ENCODE data around the gene PLEKHA6. TPM values are rescaled to one million over a fixed set of nuclear protein-coding genes. Genes with fewer than 3 reads are reported as not detected.

Gene PLEKHA6
- total and polyA plus RNA-seq, 2 of the 8 experiments (the other 6 are each of a cell fraction or from before 2014, with no cell fraction given), result 4.8 to 20.2 TPM

- TF ChIP-seq, protein P1, sequence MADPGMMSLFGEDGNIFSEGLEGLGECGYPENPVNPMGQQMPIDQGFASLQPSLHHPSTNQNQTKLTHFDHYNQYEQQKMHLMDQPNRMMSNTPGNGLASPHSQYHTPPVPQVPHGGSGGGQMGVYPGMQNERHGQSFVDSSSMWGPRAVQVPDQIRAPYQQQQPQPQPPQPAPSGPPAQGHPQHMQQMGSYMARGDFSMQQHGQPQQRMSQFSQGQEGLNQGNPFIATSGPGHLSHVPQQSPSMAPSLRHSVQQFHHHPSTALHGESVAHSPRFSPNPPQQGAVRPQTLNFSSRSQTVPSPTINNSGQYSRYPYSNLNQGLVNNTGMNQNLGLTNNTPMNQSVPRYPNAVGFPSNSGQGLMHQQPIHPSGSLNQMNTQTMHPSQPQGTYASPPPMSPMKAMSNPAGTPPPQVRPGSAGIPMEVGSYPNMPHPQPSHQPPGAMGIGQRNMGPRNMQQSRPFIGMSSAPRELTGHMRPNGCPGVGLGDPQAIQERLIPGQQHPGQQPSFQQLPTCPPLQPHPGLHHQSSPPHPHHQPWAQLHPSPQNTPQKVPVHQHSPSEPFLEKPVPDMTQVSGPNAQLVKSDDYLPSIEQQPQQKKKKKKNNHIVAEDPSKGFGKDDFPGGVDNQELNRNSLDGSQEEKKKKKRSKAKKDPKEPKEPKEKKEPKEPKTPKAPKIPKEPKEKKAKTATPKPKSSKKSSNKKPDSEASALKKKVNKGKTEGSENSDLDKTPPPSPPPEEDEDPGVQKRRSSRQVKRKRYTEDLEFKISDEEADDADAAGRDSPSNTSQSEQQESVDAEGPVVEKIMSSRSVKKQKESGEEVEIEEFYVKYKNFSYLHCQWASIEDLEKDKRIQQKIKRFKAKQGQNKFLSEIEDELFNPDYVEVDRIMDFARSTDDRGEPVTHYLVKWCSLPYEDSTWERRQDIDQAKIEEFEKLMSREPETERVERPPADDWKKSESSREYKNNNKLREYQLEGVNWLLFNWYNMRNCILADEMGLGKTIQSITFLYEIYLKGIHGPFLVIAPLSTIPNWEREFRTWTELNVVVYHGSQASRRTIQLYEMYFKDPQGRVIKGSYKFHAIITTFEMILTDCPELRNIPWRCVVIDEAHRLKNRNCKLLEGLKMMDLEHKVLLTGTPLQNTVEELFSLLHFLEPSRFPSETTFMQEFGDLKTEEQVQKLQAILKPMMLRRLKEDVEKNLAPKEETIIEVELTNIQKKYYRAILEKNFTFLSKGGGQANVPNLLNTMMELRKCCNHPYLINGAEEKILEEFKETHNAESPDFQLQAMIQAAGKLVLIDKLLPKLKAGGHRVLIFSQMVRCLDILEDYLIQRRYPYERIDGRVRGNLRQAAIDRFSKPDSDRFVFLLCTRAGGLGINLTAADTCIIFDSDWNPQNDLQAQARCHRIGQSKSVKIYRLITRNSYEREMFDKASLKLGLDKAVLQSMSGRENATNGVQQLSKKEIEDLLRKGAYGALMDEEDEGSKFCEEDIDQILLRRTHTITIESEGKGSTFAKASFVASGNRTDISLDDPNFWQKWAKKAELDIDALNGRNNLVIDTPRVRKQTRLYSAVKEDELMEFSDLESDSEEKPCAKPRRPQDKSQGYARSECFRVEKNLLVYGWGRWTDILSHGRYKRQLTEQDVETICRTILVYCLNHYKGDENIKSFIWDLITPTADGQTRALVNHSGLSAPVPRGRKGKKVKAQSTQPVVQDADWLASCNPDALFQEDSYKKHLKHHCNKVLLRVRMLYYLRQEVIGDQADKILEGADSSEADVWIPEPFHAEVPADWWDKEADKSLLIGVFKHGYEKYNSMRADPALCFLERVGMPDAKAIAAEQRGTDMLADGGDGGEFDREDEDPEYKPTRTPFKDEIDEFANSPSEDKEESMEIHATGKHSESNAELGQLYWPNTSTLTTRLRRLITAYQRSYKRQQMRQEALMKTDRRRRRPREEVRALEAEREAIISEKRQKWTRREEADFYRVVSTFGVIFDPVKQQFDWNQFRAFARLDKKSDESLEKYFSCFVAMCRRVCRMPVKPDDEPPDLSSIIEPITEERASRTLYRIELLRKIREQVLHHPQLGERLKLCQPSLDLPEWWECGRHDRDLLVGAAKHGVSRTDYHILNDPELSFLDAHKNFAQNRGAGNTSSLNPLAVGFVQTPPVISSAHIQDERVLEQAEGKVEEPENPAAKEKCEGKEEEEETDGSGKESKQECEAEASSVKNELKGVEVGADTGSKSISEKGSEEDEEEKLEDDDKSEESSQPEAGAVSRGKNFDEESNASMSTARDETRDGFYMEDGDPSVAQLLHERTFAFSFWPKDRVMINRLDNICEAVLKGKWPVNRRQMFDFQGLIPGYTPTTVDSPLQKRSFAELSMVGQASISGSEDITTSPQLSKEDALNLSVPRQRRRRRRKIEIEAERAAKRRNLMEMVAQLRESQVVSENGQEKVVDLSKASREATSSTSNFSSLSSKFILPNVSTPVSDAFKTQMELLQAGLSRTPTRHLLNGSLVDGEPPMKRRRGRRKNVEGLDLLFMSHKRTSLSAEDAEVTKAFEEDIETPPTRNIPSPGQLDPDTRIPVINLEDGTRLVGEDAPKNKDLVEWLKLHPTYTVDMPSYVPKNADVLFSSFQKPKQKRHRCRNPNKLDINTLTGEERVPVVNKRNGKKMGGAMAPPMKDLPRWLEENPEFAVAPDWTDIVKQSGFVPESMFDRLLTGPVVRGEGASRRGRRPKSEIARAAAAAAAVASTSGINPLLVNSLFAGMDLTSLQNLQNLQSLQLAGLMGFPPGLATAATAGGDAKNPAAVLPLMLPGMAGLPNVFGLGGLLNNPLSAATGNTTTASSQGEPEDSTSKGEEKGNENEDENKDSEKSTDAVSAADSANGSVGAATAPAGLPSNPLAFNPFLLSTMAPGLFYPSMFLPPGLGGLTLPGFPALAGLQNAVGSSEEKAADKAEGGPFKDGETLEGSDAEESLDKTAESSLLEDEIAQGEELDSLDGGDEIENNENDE (IDR thresholded peaks at IDR 0.05; ENCODE audit: insufficient replicate concordance, low read length), result no peak
- TF ChIP-seq TAF1 (IDR thresholded peaks at IDR 0.05; ENCODE audit: low read depth, low read length) (no peak), TEAD4 (IDR thresholded peaks at IDR 0.05; ENCODE audit: low read depth, low read length) (no peak), HDAC2 (IDR thresholded peaks at IDR 0.05; ENCODE audit: borderline replicate concordance in 1 of 2, low read depth in 2 of 2, low read length in 2 of 2) (no peak), CTBP2 (IDR thresholded peaks at IDR 0.05; ENCODE audit: borderline replicate concordance, insufficient read depth, insufficient read length, low read length) (no peak), GABPA (IDR thresholded peaks at IDR 0.05; ENCODE audit: borderline replicate concordance, insufficient read depth, low read length) (no peak), TAF7 (optimal IDR thresholded peaks at IDR 0.05; ENCODE audit: borderline replicate concordance, low read depth, low read length) (no peak), JUN (IDR thresholded peaks at IDR 0.05; ENCODE audit: low read depth, low read length) (no peak), TCF12 (IDR thresholded peaks at IDR 0.05; ENCODE audit: low read depth, low read length) (no peak)
- TF ChIP-seq, protein P2, sequence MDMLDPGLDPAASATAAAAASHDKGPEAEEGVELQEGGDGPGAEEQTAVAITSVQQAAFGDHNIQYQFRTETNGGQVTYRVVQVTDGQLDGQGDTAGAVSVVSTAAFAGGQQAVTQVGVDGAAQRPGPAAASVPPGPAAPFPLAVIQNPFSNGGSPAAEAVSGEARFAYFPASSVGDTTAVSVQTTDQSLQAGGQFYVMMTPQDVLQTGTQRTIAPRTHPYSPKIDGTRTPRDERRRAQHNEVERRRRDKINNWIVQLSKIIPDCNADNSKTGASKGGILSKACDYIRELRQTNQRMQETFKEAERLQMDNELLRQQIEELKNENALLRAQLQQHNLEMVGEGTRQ (IDR thresholded peaks at IDR 0.05; ENCODE audit: low read length), result no peak
Measured at GRCh38 chr1:204268101-204268500, 91.6 kb downstream of the PLEKHA6 start (continued).
